ENCODE data around the gene MEGF11.

The MEGF11 gene

DNA sequence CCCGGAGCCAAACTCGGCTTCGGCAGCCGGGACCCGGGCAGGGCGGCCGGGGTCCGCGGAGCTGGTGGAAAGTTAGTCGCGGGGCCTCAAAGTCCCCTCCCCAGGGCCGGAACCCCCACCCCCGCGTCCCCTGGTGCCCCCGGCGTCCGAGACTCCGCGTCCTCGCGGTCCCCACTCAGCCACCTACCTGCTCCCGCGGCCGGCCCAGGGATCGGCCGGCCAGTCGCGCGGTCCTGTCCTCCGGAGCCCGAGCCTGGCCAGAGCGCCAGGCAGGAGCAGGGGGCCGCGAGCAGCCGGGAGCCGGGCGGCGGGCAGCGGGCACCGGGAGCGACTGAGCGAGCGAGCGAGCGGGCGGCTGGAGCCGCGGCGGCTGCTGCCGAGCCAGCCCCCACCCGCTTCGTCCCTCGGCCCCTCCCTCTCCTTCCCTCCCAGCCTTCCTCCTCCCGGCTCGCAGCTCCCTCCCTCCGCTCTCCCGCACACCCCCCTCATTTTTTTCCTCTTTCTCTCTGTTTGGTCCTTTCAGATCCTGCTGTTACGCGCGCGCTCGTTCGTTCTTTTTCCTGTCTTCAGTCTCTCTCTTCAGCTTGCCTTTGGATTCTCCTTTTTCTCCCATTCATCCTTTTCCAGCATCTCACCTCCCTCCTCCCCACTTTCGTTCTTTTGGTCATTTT is at the start of gene MEGF11:
Gene MEGF11, minus strand, starts transcription at position 333 of the 671 bp plus-strand sequence. CDS start 125,347 bp downstream, outside the sequence.
- peak within 1 kb of the TSS; percentile 37 for H3K4me3 ChIP-seq (ENCODE audit: low read depth, low read length)

DNA sequence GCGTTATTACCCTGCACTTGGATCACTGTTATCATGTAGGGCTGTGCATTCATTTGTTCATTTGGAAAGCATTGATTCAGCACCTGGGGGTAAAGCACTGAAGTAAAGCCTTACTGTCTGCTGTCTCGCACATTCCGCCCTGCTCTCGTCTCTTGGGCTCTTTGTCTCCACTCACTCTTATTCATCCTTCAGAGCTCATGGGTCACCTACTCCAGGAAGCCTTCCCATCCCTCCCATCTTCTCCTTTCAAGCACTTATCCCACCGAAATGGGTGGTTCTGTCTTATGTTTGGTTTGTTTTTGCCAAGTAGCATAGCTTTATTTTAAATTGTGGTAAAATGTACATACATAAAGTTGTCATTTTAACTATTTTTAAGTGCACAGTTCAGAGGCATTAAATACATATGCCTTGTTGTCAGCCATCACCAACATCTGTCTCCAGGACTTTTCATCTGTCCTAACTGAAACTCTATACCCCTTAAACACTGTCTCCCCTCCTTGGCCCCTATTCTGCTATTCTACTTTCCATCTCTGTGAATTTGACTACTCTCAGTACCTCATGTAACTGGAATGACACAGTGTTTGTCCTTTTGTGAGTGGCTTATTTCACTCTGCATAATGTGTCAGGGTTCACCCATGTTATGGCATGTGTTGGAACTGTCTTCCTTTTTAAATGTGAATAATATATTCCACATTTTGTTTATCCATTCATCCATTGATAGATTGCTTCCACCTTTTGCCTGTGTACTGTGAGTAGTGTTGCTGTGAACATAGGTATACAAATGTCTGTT is 49.1 kb upstream of the MEGF11 start:
- no peak overlapping the region for H3K4me3 ChIP-seq (ENCODE audit: low read depth, low read length)
- no peak for DNase-seq (ENCODE audit: low read depth)

More for the DNA sequence above, at the start of gene MEGF11:
- no peak for DNase-seq (ENCODE audit: low read depth)

DNA sequence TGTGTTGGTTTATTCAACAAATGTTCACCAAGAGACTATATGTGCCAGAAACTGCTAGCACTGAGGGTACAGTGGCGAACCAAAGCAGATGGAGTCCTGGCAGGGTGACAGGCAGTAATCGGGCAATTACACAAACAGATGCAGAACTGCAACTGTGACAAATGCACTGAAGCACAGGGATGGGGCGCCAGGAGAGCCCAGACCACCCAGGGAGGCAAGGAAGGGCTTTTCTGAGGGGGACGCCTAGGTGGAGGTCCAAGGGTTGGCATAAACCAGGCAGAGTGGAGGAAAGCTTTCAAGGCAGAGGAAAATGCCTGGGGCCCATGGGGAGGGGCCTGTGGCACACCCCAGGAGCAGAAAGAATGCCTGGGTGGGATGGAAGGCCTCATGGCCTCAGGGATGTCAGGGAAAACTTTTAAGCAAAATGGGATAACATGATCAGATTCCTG is 45.3 kb upstream of the MEGF11 start:
- no peak for DNase-seq (ENCODE audit: low read depth)

DNA sequence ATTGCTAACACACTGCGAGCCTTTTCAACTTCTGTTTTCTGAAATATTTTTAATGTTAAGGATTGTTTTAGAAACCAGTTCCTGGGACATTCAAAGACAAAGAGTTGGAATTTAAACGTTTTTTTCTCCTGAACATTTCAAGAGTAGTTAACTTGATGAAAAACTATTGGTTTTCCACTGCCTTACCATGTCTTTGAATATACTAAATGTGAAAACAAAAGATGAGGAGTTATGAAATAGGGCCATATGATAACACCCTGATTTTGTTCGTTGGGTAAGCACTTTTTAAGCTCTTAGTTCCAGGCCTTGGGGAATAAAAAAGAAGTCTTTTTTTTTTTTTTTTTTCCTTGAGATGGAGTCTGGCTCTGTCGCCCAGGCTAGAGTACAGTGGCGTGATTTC is 42.6 kb upstream of the MEGF11 start:
- DNase-seq (ENCODE audit: low read depth), result no peak
- H3K4me3 ChIP-seq (ENCODE audit: low read depth, low read length), result no peak overlapping the region

More for the DNA sequence above, 45.3 kb upstream of the MEGF11 start:
- no peak overlapping the region for H3K4me3 ChIP-seq (ENCODE audit: low read depth, low read length)

DNA sequence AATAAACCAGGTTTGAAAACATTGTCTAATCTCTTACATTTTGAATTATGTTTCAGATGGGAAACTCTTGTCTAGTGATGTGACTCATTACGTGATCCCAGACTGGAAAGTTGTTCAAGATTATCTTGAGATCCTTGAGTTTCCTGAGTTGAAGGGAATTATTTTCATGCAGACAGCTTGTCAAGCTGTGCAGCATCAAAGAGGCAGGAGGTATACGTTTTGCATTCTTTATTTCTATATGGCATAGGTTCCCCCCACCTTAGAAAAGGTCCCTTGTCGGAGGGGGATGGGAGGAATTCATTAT is 41.3 kb upstream of the MEGF11 start:
- H3K4me3 ChIP-seq (ENCODE audit: low read depth, low read length), result no peak overlapping the region

DNA sequence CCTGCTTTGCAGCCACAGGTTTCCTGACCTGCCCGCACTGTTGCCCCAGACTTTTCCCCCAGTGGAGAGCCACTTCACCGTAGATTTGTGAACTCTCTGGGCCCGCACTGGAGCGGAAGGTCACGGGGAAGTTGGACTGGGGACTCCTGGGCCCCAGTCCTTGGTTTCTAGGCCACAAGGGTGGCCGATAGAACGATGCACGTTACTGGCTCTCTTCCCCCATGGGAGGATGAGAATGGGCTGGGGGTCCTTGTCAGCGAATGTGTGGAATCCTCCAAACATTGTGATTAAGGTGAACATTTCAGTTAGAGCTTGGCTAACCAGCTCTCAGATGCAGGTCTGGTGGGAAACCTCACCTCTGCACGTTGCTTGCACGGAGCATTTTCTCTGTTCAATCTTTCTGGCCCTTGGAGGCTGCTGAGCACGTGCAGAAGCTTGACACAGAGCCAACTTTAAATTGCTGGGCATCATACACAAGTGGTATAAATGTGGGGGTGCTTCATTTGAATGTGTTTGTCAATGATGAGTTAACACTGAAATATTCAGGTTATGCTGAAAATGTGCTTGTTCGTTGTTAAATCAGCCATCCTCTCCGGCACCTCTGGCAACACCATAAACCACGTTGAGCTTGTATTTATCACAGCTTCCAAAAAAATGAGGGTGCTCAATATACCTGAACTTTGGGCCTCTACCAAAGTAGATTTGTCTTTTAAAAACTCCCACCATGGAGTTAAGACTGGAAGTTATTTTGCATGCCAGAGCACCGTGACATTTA is 40.8 kb upstream of the MEGF11 start:
- DNase-seq (ENCODE audit: low read depth), result peak; percentile 17
- peak overlapping the region; percentile 60 for H3K4me3 ChIP-seq (ENCODE audit: low read depth, low read length)

More for the DNA sequence above, 41.3 kb upstream of the MEGF11 start:
- no peak for DNase-seq (ENCODE audit: low read depth)

DNA sequence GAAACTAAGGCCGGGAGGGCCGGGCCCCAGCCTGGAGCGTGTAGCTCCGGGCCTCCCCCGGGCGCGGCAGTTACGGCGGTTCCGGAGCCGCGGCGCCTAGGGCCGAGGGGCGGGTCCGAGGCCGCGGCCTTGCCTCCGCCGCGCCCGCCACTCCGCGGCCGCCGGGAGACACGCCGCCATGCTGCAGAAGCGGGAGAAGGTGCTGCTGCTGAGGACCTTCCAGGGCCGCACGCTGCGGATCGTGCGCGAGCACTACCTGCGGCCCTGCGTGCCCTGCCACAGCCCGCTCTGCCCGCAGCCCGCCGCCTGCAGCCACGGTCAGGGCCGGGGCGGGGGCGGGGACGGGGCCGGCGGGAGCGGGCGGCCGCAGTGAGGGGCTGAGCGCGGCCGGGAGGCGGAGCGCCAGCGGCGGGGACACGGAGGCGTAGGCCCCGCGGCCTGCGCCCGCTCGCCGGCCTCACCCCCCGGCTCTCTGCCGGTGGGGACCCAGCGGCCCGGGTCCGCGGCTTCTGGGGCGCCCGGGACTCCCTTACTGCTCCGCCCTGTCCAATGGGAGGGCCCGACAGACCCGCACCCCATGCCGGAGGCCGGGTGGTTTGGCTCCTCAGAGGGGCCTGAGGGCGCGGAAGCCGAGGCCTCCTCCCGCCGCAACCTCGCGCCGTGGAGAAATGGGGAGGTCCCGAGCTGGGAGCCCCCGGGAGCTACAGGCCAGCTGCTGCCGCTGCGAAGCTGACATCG is 40.0 kb upstream of the MEGF11 start, which contains the start of gene DIS3L:
Gene DIS3L, plus strand, starts transcription at position 150 of the 738 bp plus-strand sequence. Its CDS starts 29 bp downstream, at position 179.
- H3K4me3 ChIP-seq (ENCODE audit: low read depth, low read length), result peak within 1 kb of the TSS; percentile 60
- no peak for DNase-seq (ENCODE audit: low read depth)

DNA sequence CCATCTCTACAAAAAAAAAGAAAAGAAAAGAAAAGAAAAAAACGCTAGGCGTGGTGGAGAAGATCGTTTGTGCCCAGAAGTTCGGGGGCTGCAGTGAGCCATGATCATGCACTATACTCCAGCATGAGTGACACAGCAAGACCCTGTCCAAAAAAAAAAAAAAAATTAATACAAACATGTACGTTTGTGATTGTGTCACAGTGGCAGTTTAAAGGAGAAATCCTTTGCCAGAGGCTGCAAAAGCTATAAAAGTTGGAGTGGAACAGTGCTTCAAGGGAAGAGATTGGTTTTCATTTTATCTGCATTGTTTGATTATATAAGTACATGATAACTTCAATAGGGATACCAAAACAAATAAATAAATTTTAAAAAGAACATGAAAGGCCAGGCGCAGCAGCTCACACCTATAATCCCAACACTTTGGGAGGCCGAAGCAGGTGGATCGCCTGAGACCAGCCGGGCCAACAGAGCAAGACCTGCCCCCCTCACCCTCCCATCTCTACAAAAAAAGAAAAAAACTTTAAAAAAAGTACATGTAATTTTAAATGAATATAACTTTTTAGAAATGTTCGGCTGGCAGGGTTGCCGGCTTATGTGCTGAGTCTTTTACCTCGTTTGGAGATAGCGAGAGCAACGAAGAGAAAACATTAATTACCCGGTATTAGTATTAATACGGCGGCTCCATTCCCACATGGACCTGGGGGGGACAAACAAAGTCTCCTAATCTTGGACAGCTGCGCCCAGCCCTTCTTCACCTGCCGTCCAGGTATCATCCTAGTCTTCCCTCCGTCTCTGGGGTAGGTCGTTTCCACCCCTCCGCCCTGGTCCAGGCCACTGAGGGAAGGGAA is 39.2 kb upstream of the MEGF11 start:
- no peak for DNase-seq (ENCODE audit: low read depth)
- peak overlapping the region; percentile 60 for H3K4me3 ChIP-seq (ENCODE audit: low read depth, low read length)

DNA sequence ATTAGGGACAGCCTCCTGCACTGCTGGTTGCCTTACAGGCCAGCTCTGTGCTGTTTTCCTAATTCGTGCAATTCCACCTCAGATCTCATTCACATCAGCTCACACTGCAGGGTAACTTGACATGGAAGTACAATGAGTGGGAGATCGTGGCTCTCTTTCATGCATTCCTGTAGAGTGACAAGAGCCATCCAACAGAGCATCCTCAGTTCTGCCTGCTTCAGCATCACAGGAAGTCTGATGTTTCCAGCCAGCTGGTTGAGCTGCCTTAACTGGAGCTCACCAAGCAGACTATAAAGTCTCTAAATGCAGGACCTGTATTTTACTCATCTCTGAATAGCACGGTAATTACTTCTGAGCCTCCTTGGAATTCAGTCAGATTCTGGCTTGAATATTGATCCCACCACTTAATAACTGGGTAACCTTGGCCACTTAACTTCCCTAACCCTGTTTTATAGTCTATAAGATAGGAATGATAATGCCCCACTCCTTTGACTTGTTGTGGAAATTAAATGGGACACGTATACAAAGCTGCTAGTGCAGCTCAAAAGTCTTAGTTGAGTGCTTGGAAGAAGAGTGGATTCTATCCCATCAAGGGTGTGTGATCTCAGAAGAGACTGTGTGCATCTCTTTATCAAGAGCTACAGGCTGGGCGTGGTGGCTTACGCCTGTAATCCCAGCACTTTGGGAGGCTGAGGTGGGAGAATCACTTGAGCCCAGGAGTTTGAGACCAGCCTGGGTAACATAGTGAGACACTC is 38.4 kb upstream of the MEGF11 start:
- no peak overlapping the region for H3K4me3 ChIP-seq (ENCODE audit: low read depth, low read length)
- no peak for DNase-seq (ENCODE audit: low read depth)

DNA sequence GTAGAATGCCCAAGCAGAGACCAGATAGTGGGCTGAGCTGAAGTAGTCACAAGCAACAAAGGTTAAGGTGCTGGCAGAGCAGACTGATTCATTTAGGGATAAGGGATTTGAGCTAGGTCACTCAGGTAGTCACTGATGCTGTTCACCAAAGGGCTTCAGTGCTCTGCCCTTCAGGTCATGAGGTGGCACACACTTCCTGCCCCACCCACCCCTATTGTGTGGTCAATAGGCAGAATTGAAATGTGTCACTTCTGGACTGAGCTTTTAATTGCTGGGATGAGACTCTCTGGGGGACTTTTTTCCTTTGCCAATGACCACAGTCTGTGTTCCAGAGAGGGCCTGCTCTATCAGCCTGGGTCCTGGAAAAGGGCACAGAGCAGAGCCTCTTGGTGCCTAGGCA is 37.0 kb upstream of the MEGF11 start:
- no peak for DNase-seq (ENCODE audit: low read depth)
- H3K4me3 ChIP-seq (ENCODE audit: low read depth, low read length), result no peak overlapping the region

DNA sequence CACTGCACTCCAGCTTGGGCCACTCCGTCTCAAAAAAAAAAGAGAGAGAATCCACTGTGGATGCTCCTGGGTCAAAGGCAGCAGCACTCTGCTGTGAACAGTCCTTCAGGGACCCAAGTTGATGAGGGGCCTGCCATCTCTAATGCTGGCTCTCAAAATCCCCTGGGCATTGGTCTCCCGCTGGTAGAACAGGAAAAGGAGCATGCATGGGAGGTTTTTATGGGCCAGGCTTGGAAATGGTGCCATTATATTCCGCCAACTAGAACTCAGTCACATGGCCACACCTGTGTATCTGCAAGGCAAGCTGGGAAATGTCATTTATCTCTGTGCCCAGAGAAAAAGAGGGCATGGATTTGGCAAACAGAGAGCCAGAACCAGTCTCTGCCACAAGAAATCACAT is 36.5 kb upstream of the MEGF11 start:
- no peak for DNase-seq (ENCODE audit: low read depth)
- H3K4me3 ChIP-seq (ENCODE audit: low read depth, low read length), result no peak overlapping the region

DNA sequence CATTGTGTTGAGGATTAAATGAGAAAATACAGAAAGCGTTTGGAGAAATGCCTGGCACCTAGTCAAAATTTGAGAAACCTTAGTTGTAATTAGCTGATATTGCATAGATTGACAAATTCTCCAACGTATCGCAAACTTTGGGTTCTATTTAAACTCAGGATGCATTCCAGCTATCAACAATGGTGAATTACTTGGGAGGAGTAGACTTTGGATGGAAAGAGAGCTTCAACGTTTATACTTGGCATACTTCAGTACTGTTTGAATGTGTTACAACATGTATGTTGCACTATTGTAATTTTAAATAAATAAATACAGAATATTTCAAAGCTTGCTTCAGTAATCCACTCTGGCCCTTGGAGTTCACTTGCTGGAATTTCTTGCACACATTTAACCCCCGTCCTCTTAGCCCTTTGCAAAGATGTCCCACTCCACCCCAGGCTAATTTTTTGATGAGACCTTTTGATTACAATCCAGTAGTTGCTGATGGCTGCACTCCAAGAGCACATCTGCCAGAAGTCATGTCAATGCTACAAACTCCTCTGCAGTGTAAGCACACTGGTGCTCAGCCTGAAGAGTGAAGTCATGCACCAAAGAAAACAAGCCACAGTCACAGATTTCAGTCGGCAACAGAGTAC is 35.1 kb upstream of the MEGF11 start:
- no peak overlapping the region for H3K4me3 ChIP-seq (ENCODE audit: low read depth, low read length)
- DNase-seq (ENCODE audit: low read depth), result no peak

DNA sequence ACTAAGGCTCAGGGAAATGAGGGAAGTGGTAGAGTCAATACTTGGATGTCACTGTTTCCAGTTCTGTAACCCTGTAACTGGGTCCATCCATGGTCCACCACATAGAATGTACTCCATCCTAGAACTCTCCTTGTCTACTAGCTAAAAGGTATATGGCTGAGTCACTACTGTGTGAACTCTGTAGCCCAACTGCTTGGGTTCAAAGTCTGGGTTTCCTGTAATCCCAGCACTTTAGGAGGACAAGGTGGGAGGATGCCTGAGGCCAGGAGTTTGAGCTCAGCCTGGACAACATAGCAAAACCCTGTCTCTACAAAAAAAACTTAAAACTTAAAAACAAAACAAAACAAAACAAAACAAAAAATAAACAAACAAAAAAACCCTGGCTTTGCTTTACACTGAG is 34.5 kb upstream of the MEGF11 start:
- no peak for DNase-seq (ENCODE audit: low read depth)
- H3K4me3 ChIP-seq (ENCODE audit: low read depth, low read length), result no peak overlapping the region

DNA sequence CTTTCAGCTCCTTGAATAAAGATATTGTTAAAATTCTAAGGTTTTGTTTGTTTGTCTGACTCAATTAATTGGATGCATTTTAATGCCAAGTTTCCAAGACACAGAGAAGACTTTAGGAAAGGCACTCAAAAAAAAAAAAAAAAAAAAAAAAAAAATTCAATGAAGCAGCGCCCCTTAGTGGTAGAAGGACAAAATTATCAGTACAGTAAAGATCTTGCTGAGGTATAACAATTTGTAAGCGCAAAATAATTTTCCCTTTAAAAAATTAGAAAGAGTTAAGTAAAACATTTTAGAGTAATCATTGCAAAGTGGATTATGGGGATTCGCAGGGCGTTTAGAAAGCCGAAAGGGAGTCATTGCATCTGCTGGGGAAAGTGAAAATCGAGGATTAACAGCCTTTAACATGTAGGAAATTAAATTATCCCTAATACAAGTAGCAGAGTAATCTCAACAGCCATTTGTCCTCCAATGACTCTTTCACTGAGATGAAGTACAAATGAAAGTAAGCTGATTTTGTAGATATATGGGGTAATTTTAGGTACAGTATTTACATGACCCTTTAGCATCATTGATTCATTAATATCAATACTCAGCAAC is 34.0 kb upstream of the MEGF11 start:
- no peak overlapping the region for H3K4me3 ChIP-seq (ENCODE audit: low read depth, low read length)
- no peak for DNase-seq (ENCODE audit: low read depth)

DNA sequence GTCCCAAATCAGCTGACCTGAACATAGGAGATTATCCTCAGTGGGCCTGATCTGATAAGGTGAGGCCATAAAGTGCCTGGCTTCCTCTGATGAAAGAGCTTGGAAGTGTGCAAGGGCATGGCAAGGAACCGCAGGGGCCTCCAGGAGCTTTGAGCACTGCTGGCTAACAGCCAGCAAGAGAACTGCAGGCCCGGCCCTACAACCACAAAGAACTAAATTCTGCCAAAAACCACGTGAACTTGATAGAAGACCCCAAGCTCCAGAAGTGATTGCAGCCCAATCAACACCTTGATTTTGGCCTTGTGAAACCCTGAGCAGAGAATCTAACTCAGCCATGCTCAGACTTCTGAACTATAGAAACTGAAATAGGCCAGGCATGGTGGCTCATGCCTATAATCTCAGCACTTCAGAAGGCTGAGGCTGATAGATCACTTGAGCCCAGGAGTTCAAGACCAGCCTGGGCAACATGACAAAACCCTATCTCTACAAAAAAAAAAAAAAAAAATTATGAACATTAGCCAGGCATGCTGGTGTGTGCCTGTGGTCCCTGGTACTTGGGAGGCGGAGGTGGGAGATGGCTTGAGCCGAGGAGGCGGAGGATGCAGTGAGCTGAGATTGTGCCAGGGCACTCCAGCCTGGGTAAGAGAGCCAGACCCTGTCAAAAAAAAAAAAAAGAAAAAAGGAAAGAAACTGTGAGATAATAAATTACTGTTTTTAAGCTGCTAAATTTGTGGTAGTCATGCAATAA is 32.2 kb upstream of the MEGF11 start:
- no peak overlapping the region for H3K4me3 ChIP-seq (ENCODE audit: low read depth, low read length)
- DNase-seq (ENCODE audit: low read depth), result no peak

DNA sequence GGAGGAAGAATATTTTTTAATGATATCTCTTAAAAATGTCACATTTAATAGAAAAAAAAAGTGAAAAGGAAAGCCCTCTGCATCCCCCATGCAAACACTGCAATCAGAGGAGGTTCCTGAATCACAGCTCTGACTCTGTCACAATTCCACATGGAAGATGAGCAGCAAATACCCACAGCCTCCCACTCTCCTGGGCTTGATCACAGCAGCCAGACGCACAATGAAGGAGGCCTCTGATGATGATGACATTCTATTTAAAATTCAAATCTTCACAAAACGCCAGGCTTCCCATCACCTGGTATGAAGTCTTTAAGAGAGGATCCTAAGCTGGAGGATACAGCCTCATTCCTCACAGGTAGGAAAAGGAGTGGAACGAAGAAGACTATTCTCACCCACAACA is 30.7 kb upstream of the MEGF11 start:
- H3K4me3 ChIP-seq (ENCODE audit: low read depth, low read length), result no peak overlapping the region
- no peak for DNase-seq (ENCODE audit: low read depth)
